ENCODE measurements around the gene ALDH18A1.

ALDH18A1 gene

GRCh38 chr10:95572131-95572820 is 84.2 kb downstream of the ALDH18A1 start:
- no peak overlapping the region for H3K27ac ChIP-seq
- POLR2A ChIA-PET (ENCODE audit: low non-redundant PET): no interaction called here
- CTCF ChIA-PET: interaction anchor here (0.6 kb wide), 1 partner anchor 9 kb away, joined by 3 read pairs; no protein-coding TSS in a partner anchor
- TF ChIP-seq CTCF (conservative IDR thresholded peaks at IDR 0.05; ENCODE audit: low read depth): no peak
- DNase-seq (ENCODE audit: low spot score): no peak

GRCh38 chr10:95571390-95571789 is 85.1 kb downstream of the ALDH18A1 start:
- no peak for DNase-seq (ENCODE audit: low spot score)
- no peak for TF ChIP-seq CTCF (conservative IDR thresholded peaks at IDR 0.05; ENCODE audit: low read depth)
- CTCF ChIA-PET: interaction anchor here (0.6 kb wide), 1 partner anchor 10 kb away, joined by 3 read pairs; no protein-coding TSS in a partner anchor
- POLR2A ChIA-PET (ENCODE audit: low non-redundant PET): no interaction called here
- H3K27ac ChIP-seq: no peak overlapping the region

- ChIA-PET CTCF (no interaction called here), POLR2A (ENCODE audit: low non-redundant PET) (no interaction called here)
- no peak for TF ChIP-seq CTCF (conservative IDR thresholded peaks at IDR 0.05; ENCODE audit: low read depth)
- no peak for DNase-seq (ENCODE audit: low spot score)
- no peak overlapping the region for H3K27ac ChIP-seq
These were observed 87.1 kb downstream of the ALDH18A1 start for GRCh38 chr10:95569368-95569767.

GRCh38 chr10:95567903-95568630 is 88.4 kb downstream of the ALDH18A1 start:
- ChIA-PET POLR2A (ENCODE audit: low non-redundant PET) (no interaction called here), CTCF (interaction anchor here (0.6 to 1.0 kb wide), 2 partner anchors 14 to 138 kb away, joined by 3 read pairs; no protein-coding TSS in a partner anchor)
- DNase-seq (ENCODE audit: low spot score): no peak
- TF ChIP-seq CTCF (conservative IDR thresholded peaks at IDR 0.05; ENCODE audit: low read depth): no peak
- H3K27ac ChIP-seq: no peak overlapping the region

- ChIA-PET POLR2A (ENCODE audit: low non-redundant PET) (no interaction called here), CTCF (no interaction called here)
- no peak overlapping the region for H3K27ac ChIP-seq
- DNase-seq (ENCODE audit: low spot score): no peak
- TF ChIP-seq CTCF (conservative IDR thresholded peaks at IDR 0.05; ENCODE audit: low read depth): no peak
These were observed 90.4 kb downstream of the ALDH18A1 start for GRCh38 chr10:95566136-95566535.

GRCh38 chr10:95565336-95565735 is 91.2 kb downstream of the ALDH18A1 start:
- no peak overlapping the region for H3K27ac ChIP-seq
- CTCF ChIA-PET: no interaction called here
- no peak for TF ChIP-seq CTCF (conservative IDR thresholded peaks at IDR 0.05; ENCODE audit: low read depth)
- DNase-seq (ENCODE audit: low spot score): no peak
- POLR2A ChIA-PET (ENCODE audit: low non-redundant PET): no interaction called here

Measured in RWPE1 (cell line).